D341Med (cell line): Measurements from ENCODE around the gene GP9.

Experiments used
- DNase-seq: peaks from one replicate; pipeline ENCODE4 v3.0.0; 2012; ENCODE audit warnings: low spot score

GP9 gene

DNA sequence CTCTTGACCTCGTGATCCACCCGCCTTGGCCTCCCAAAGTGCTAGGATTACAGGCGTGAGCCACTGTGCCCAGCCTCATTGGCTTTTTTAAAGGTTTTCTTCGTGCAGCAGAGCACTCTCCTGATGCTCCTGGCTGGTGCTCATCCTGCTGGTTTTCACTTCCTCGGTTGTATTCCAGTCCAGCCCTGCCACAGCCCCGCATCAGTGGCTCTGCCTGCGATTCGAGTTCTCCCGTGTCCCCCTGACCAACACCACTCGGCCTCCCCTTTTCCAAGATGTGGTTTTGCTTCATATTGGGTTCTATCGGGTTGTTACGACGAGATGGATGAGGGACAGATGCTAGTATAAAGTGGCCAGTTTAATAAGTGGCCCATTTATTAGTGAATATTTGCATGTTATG, 31.7 kb upstream of the GP9 start:
- no peak for DNase-seq

DNA sequence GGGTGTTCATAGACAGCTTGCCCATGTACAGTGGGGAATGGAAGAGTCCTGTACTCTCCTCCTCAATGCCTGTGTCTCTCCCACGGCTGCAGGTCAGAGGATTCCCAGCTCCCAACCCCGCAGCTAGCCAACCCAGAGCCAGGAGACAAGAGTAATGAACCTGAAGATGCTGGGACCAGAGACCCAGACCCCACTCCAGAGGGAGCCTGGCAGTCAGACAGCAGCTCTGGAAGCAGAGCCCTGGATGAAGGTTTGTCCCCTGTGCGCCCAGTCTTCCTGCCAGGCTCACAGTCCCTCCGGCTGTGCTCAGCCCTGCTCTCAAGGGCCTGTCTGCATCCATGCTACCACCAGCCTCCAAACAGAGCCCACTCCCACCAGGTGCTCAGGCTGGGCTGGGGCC, 30.0 kb upstream of the GP9 start:
- peak; percentile 12 for DNase-seq

DNA sequence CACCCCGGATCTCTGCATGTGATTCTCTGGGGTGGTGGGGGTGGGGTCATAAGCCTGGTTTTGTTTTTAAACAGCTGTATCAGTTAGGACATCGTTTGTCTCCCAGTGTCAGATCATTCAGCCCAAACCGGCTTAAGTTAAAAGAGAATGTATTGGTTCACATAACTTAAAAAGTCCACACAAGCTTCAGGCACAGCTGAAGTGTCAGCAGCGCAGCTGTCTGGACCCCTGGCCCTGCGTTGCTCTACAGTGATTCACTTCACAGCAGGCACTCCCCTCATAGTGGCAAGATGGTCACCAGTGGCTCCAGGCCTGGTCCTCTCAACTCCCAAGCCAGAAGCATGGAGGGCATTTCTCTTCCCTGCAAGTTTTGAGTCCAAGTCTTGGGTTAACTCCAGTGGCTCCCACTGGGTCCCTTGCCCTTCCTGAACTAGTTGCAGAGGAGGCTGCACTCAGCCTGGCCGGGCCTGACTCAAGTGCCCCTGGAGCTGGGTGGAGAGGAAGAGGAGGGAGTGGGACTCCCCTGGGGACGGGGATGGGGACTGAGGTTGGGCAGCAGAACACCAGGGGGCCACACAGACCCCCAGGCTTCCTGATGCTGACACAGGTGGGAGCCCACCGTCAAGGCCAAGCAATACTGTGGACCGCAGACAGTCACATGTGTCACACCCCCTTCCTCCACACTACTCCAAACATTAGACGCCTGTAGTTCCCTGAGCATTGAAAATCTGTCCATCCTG, 28.9 kb upstream of the GP9 start:
- peak; percentile 13 for DNase-seq

DNA sequence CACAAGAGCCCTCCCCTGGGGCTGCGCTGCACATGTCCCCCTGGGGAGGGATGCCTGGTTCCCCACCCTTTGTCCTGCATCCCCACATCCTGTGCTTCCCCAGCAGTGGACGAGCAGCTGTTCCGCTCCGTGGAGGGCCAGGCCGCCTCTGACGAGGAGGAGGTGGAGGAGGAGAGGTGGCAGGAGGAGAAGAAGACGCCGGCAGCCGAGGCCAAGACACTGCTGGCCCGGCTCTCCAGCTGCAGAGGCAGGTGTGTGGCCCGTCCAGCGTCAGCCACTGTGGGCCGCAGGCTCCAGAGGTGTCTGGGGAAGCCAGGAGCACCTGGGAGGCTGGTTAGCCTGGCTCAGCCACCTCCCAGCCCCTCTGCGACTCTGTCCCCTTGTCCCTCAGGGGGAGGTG, 27.9 kb upstream of the GP9 start:
- DNase-seq, result peak; percentile 18

DNA sequence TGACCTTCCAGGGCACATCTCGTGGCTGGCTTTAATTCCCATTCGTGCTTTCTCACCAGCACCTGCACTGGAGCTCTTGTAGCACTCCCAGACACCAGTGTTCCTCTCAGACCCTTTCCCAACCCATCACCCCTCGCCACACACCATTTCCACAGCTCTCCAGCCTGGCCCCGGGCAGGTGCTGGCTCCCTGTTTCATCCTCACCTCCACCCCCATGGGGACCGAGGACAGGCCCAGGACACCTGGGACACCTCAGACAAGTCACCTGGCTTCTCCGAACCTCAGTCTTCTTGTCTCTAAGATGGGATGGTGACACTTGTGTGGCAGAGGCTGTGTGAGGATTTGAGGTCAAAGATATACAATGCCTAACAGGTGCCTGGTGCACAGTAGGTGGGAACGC, 27.4 kb upstream of the GP9 start:
- peak; percentile 18 for DNase-seq

DNA sequence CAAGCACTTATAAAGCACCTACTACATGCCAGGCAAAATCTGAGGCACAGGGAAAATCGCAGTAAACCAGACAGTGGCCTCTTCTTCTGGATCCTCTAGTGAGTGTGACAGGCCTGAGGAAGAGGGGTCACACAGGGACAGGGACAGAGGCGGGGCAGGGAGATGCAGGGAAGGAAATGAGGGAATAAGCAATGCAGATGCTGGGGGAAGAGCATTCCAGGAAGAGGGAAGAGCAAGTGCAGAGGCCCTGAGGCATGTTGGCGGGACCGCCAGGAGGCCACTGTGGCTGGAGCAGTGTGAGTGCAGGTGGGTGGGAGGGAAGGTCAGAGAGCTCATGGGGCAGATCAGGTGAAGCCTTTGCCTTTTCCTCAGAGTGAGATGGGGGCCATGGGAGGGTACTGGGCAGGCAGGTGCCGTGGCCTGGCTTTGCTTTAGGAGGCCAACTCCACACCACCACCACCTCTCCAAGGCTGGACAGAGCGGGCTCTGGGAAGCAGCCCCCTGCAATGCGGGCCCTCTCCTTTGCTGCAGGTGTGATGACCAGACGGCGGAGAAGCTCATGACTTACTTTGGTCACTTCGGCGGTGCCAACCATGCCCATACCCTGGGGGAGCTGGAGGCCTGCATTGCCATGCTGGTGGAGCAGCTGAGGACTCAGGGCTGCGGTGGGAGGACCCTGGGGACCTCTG, 26.8 kb upstream of the GP9 start:
- DNase-seq, result peak; percentile 16

DNA sequence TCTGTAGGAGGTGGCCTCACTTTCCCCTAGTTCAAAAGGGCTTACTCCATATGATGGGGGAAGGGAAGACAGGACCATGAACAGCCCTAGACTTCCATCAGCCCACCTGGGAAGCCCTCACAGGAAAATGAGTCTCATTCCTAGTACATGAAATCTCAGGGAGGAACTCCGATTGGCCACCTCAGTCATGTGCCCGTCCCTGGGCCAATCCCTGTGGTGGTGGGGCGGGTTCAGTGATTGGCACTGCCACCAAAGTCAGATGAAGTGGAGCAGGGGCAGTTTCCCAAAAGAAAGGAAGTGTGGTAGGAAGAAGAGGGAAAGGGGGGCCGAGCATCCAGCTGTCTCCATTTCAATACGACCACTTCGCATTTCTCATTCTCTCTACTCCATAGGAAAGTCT, 25.9 kb upstream of the GP9 start:
- peak; percentile 46 for DNase-seq

DNA sequence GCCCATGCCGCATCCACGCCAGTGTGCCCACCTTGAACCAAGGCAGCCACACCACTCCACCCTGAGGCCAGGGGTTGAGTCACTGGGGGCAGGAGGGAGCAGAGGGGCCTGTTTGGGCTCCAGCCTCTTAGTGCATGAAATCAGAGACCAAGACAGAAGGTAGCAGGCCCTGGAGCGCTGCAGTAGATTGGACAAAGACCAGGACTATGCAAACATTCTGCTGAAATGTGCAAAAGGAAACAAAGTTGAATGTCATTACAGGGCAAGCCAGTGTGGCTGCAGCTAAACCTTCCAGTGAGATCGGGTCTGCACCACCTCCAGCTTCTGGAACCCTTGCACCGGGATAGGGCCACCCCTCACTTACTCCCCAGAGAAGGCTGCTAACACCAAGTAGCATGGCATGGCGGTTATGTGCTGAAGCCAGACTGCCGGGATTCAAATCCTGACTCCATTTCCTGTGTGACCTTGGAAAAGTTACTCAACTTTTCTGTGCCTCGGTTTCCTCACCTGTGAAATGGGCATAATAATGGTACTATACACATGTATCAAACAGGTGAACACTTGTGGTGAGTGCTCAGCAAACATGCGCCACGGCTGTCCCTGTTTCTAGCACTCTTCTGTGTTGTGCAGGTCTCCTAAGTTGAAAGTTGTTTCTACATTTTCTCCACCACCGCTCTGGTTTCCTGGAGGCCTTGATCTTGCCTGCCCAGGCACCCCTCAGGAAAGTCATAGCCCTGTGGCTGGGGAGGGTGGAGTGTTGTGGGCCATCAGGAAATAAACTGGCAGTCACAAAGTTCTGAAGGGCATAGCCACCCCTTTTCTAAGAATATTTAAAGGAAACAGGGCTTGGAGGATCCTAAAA, 25.0 kb upstream of the GP9 start:
- peak; percentile 13 for DNase-seq

DNA sequence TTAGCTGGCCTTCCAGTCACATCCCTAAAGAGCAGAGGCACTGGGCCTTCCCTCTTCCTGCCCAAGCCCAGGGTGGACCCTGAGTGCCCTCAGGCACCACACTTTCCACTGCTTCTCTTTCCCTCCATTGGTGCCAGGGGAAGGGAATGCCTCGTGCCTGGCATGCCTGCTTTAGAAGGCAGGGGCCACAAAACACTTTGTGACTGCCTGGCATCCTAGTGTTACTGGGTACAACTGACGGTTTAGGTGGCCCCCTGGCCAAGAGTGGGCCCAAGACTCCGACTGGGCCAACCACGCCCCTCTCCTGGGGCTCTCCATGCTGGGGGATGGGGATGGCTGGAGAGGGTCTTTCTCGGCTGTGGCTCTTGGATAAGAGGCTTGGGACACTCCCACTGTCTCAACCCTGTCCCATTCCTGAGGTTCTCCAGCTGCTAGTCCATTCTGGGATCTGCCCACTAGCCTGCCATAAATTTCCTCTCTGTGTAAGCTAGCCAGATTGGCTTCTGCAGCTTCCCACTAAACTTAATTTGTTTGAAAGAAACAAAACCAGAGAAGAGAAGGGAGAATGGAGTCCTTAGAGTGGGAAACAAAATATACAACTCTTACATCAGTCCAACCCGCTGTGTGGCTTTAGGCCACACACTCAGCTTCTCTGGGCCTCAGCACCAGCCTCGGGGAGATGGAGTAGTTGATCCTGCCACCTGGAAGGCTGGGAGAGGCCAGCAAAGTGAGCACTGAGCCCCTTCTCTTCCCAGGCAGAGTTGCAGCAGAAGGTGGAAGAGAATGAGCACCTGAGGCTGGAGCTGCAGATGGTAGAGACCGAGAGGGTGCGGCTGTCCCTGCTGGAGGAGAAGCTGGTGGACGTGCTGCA, 24.1 kb upstream of the GP9 start:
- peak; percentile 23 for DNase-seq

DNA sequence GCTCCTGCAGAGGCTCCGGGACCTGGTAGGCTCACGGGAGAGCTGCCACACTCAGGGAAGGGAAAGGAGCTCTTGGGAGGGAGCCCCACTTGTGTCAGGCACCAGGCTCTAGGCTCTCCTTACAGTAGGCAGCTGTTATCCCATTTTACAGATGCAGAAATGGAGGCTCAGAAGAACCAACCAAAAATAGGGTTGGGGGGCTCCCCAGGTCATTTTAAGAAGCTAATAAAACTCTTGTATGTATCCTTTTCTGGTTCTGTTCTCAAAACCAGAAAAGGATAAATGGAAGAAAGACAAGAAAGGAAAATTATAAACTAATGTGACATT, 23.5 kb upstream of the GP9 start:
- DNase-seq, result no peak

DNA sequence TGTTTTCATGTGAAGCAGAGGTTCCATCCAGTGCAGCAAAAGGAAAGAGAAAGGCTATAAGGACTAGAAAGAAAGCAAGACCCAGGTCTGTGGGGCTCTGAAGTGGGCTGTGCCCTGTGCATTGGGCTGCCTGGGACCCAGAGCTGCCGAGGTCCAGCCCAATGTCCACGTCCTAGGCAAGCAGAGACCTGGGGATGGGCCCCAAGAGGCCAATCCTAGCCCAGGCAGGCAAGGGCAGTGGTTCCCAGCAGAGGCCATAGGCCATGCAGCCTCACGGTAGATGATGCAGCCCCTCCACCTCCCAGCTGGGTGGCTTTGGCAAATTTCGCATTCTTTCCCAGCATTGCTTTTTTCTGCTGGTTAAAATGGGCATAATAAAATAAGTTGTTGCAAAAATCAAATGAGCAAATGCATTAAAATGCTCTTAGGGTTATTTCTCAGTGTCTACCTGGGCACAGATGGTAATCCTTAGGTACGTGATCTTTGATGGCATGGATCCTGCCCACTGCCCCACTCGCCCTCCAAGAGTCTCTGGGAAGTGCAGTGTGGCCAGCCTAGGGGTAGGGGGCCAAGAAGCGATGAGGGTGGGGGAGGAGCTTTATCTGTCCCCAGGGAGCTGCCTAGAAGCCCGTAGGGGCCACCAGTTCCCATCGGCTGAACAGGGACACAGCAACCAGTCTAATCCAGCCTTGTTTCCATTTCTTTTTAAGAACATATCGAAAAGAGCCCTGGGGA, 22.3 kb upstream of the GP9 start:
- DNase-seq, result peak; percentile 29

DNA sequence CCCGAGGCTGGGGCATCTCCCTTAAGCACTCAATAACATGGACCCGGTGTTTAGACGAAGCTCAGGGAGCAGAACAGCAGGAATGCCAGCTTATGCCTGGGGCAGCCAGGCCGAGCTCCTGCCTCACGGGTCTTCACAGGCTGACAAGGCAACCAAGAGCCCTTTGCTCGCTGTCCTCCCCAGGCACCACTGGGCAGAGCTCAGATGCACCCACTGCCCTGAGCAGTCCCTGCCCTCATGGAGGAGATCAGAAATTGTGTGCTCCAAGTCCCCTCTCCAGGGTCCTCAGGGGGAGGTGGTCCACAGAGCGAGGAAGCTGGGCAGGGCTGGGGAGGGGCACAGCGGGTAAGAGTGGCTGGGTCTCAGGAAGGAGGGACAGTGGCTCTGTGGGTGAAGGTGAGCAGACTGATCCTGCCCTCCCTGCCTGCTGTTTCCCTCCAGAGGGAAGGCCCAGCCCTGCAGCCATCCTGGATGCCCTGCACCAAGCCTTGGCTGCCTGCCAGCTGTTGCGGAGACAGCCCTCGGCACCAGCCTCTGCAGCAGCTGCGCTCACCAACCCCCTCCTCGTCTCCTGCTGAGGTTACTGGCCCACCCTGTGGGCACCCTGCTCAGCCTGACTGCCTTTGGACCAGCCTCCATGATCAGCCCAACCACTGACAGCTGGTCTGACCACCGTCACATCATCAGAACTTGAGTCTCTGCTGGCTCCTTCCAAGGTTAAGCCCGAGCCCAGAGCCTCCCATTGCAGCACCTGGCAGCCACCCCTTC, 21.1 kb upstream of the GP9 start:
- DNase-seq, result peak; percentile 56

DNA sequence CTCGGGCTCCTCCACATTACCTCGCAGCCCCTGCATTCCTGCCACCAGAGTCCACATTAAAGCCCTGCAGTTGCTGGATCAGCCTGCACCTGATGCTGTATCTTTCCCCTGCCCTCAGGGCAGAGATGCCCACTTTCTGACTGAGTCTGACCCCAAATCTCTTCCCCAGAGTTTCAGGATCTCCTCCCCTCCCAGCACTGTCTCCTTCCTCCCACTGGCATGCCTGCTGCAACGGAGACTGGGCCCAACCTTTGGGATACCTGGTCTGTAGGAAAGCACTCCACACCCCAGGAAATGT, 20.6 kb upstream of the GP9 start:
- no peak for DNase-seq

DNA sequence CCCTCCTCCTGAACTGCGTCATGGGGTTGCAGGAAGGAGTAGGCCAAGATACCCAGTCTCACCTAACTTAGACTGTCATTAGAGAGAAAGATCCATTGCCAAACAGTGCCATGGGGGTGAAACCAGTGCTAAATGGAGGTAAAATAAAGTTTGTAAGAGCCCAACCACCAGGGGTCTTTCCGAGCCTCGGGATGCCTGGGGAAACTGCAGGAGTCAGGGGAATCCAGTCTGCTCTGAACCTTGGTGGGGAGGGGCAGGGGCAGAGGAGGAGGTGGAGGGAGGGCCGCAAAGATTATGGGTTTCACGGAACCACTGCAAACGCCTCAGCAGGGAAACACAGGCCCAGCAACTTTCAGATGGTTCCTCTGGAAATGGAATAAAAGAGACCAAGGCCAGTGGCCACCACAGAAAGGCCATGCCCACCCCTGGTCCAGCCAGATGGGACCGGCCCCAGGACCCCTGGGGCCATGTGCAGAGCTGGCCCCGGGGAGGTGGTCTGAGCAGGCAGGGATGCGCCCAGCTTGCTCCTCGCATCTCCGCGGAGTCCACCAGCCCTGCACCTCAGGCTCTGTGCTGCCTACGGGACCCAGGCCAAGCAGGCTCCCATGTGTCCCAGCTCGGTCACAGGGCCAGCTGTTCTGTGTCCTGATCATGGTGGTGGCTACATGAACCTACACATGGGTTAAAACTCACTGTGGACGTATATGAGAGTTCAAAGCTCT, 19.8 kb upstream of the GP9 start:
- peak; percentile 28 for DNase-seq

DNA sequence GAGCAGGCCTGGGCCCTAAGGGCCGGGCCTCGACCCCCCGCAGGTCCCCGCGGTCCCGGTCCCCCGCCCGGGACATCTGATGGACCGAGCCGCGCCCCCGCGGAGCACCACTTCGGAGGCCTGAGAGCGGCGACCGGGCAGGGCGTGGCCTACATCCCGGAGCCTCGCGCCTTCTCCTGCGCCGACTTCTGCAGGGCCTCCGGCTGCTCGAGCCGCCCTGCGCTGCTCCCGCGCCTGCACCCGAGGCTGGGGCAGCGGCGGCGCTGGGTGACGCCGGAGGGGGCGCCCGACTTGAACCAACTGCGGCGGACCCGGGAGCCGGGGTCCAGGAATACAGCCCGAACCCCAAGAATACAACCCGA, 14.9 kb upstream of the GP9 start:
- peak; percentile 42 for DNase-seq

DNA sequence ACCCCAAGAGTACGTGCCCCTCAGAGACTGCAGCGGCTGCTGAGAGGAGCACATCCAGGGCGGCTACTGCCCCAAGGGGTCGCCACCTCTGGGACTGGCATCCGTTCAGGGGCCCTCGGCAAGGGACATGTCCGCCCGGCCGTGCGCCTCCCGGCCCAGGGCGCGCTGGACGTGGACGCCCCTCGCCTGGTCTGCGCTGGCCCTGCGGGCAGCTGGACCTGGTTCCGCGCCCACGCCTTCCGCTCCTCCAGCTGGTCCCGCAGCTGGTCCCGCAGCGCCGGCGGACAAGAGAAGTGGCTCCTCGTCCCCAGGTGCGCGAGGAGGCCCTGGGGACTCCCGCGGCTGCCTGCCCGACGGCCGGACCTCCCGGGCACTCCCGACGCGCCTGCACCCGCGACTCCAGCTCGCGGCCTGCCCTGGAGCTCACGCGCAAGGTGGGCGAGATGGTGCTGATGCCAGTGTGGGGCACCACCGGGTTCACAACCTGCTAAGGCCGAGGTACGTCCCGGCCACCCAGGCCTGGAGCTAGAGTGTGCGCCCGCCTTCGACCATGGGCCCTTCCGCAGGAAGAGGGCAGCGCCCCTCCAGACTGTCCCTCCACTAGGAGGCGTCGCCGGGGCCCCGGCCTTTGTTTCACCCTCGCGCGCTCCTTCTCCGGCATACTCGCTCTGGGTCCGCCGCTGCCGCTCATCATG, 14.4 kb upstream of the GP9 start:
- peak; percentile 39 for DNase-seq

DNA sequence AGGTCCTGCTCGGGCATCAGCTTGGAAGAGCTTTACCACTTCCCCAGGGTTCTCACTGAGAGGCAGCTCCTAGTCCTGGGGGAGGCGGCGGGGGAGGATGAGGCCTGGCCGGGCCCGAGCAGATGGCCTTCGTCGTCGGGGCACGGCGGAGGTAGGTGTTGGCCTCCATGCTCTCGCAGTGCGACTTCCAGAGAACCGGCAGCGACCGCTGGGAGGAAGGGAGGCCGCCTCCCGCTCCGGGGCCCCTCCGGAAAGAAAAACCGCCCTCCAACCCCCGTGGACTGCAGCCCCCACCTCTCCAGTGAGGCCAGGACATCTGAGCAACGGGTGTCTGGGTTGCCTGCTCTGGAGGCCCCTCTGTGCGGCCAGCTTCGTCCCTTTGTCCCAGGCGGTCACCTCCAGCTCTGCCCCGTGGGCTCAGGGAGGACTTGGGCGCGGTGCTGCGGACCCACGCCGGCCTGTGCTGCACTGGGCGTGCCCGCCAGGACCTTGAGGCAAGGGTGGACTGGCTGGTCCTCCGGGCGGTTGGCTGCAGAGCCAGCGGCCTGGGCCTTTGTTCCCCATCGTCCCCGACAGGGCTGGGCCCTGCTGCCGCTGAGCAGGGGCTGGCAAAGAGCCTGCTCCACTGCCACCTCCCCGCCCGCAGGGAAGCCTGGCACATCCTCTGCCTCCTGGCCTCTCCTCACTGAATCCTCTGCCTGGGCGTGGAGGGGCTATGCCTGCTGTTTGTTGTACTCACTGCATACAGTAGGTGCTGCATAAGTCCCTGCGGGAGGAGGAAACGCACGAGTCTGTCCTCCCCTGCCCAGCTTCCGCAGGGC, 13.6 kb upstream of the GP9 start:
- peak; percentile 28 for DNase-seq

DNA sequence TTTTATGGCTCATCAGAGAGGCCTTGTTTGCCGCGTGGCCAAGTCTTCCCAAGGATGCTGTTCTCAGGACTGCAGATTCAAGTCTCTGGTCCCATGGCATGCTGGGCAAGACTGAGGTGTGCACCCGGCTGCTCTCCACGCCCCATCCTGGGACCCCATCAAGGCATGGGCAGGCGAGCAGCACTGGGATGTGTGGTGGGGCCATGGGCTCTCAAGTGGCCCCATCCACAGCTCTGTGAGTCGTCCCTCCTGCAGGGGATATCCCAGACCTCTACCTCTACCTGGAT, 13.1 kb upstream of the GP9 start:
- DNase-seq, result peak; percentile 20
